ENCODE measurements around the gene COG3. TPM values are rescaled to one million over a fixed set of nuclear protein-coding genes. Genes with fewer than 3 reads are reported as not detected.

The COG3 gene
- total and polyA plus RNA-seq, 10 of the 15 experiments (the other 5 are each of a cell fraction or from before 2014, with no cell fraction given), result 6.1 to 35.1 (median 22.6) TPM

DNA sequence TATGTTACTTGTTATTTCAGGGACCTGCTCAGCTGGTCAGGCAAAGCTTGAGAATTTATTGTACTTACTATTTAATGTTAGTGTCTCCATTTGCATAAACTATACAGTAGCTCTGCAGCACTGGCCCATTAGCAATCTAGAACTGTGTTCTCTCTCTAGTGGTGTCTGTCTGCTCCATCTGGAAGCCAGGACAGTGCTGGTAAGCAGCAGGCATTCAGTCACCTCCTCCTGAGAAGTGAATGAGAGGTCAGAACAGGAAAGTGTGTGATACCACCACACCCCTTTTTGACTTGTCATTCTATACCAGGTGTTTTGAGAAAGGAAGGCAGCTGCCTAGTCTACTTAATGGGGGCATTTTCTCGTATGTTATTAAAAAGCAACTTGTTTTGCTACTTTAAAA lies 3.9 kb downstream of the COG3 start:
- H3K9ac ChIP-seq (ENCODE audit: control insufficient read depth, insufficient read depth, low read length), result no peak overlapping the region
- no peak overlapping the region for H3K27ac ChIP-seq (ENCODE audit: control insufficient read depth, insufficient read depth)
- no peak overlapping the region for H2AFZ ChIP-seq (ENCODE audit: control insufficient read depth, low read depth, low read length)
- H3K27me3 ChIP-seq (replicated peaks in 1 of 2; ENCODE audit: control insufficient read depth in 2 of 2, insufficient read depth in 2 of 2, low read length in 1 of 2), result no peaks in the 10 kb centered on the region
- H3K36me3 ChIP-seq (ENCODE audit: control insufficient read depth in 2 of 2, insufficient read depth in 2 of 2, low read length in 1 of 2), result no peaks in the 10 kb centered on the region
- TF ChIP-seq PML (IDR thresholded peaks at IDR 0.05; ENCODE audit: low read length), result no peak
- TF ChIP-seq POLR2A (IDR thresholded peaks at IDR 0.05; ENCODE audit: low read depth, low read length), result peak; percentile 31; the same call in 1 of the 2 replicates
- in situ Hi-C loops (cut with MboI), result no loop called here
- 33% methylated on average over 1 of the region's 1 CpG for WGBS (ENCODE audit: insufficient coverage, insufficient replicate concordance, low lambda C conversion rate, missing lambda C conversion rate)
- ChIA-PET POLR2A (no interaction called here), RAD21 (ENCODE audit: unreplicated experiment) (interaction anchor here (1.2 kb wide), 1 partner anchor 97 kb away, joined by 4 read pairs; no protein-coding TSS in a partner anchor), CTCF (interaction anchor here (0.8 kb wide), 1 partner anchor 8 kb away, joined by 3 read pairs; no protein-coding TSS in a partner anchor), SMC1A (ENCODE audit: uncharacterized antibody, unreplicated experiment) (interaction anchor here (1.8 kb wide), 1 partner anchor 53 kb away, joined by 5 read pairs; no protein-coding TSS in a partner anchor)
- H3K4me1 ChIP-seq (ENCODE audit: control insufficient read depth, insufficient read depth, low read length), result peaks cover 8% of the 10 kb centered on the region
- BruUV-seq (replicated peaks), result no TSS peak
- H3K4me3 ChIP-seq, result no peak overlapping the region
- no peaks in the 10 kb centered on the region for H4K20me1 ChIP-seq (ENCODE audit: control insufficient read depth, insufficient read depth)
- no peaks in the 10 kb centered on the region; the same call in 2 of the 3 replicates for H3K9me3 ChIP-seq (replicated peaks; ENCODE audit: control insufficient read depth, insufficient read depth, low read length)
- FAIRE-seq, result no peak
- H3K79me2 ChIP-seq (ENCODE audit: control insufficient read depth, insufficient read depth, low read length), result peaks cover 77% of the 10 kb centered on the region
- peak; percentile 13 for ATAC-seq
- intact Hi-C loops (cut with micrococcal nuclease; ENCODE audit: unreplicated experiment), result no loop called here
- no peak for DNase-seq (ENCODE audit: low read depth, low spot score)
- H3K4me2 ChIP-seq (ENCODE audit: control insufficient read depth, insufficient read depth), result peak overlapping the region; percentile 59

DNA sequence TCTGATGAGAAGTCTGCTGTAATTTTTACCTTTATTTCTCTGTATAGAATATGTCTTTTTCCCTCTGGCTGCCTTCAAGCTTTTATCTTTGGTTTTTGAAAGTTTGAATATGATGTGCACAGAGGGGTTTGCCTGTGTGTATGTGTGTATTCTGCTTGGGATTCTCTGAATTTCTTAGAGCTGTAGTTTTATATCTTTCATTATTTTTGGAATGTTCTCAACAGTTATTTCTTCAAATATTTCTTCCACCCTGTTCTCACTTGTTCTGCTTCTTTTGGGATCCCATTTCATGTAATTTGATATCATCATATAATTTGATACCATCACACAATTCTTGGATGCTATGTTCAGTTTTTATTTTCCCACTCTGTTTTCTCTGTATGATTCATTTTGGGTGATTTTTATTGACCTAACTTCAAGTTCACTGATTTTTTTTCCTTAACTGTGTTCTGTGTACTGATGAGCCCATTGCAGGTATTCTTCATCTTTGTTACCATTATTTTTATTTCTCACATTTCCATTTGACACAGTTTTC lies 7.5 kb downstream of the COG3 start:
- Histone ChIP-seq H3K27me3 (replicated peaks in 1 of 2; ENCODE audit: control insufficient read depth in 2 of 2, insufficient read depth in 2 of 2, low read length in 1 of 2) (no peaks in the 10 kb centered on the region), H3K79me2 (ENCODE audit: control insufficient read depth, insufficient read depth, low read length) (peaks cover 69% of the 10 kb centered on the region), H4K20me1 (ENCODE audit: control insufficient read depth, insufficient read depth) (no peaks in the 10 kb centered on the region), H3K9ac (ENCODE audit: control insufficient read depth, insufficient read depth, low read length) (no peak overlapping the region), H3K4me2 (ENCODE audit: control insufficient read depth, insufficient read depth) (no peak overlapping the region), H3K36me3 (ENCODE audit: control insufficient read depth in 2 of 2, insufficient read depth in 2 of 2, low read length in 1 of 2) (peaks cover 0 to 8% of the 10 kb centered on the region in 2 experiments; a peak in 1 of 4 replicates), H3K4me3 (no peak overlapping the region), H3K27ac (ENCODE audit: control insufficient read depth, insufficient read depth) (no peak overlapping the region), H3K9me3 (replicated peaks; ENCODE audit: control insufficient read depth, insufficient read depth, low read length) (no peaks in the 10 kb centered on the region; the same call in 2 of the 3 replicates), H3K4me1 (ENCODE audit: control insufficient read depth, insufficient read depth, low read length) (peaks cover 26% of the 10 kb centered on the region), H2AFZ (ENCODE audit: control insufficient read depth, low read depth, low read length) (no peak overlapping the region)
- intact Hi-C loops (cut with micrococcal nuclease; ENCODE audit: unreplicated experiment) (loop anchor here (5.0 kb wide), 1 partner anchor 100 kb away; no protein-coding TSS in a partner anchor), in situ Hi-C loops (cut with MboI) (no loop called here)
- ChIA-PET RAD21 (ENCODE audit: unreplicated experiment) (no interaction called here), POLR2A (no interaction called here), SMC1A (ENCODE audit: uncharacterized antibody, unreplicated experiment) (no interaction called here), CTCF (interaction anchor here (0.6 to 1.9 kb wide), 2 partner anchors 101 to 540 kb away, joined by 3 to 8 read pairs; no protein-coding TSS in a partner anchor)
- BruUV-seq (replicated peaks), result no TSS peak
- ATAC-seq (no peak), FAIRE-seq (no peak), DNase-seq (ENCODE audit: low read depth, low spot score) (no peak)
- TF ChIP-seq BCL11A (IDR thresholded peaks at IDR 0.05; ENCODE audit: low read depth, low read length) (no peak), NFIC (IDR thresholded peaks at IDR 0.05; ENCODE audit: low read depth, low read length) (no peak), EZH2 (IDR thresholded peaks at IDR 0.05; ENCODE audit: borderline replicate concordance, control insufficient read depth, low read depth, low read length) (no peak), EGR1 (IDR thresholded peaks at IDR 0.05; ENCODE audit: borderline replicate concordance in 1 of 2, low read depth in 2 of 2, low read length in 2 of 2) (no peak), SRF (IDR thresholded peaks at IDR 0.05; ENCODE audit: low read depth in 2 of 2, low read length in 2 of 2) (no peak), ETV6 (conservative IDR thresholded peaks at IDR 0.05 in 1 of 2, IDR thresholded peaks at IDR 0.05 in 1 of 2; ENCODE audit: borderline replicate concordance in 1 of 2, low read depth in 1 of 2) (no peak)
- TF ChIP-seq, protein P1, sequence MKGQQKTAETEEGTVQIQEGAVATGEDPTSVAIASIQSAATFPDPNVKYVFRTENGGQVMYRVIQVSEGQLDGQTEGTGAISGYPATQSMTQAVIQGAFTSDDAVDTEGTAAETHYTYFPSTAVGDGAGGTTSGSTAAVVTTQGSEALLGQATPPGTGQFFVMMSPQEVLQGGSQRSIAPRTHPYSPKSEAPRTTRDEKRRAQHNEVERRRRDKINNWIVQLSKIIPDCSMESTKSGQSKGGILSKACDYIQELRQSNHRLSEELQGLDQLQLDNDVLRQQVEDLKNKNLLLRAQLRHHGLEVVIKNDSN (IDR thresholded peaks at IDR 0.05; ENCODE audit: borderline replicate concordance, extremely low read length, insufficient read depth, low read depth, low read length), result no peak
